HepG2 (cell line): ENCODE results near the gene TUNAR. TPM values are rescaled to one million over a fixed set of nuclear protein-coding genes. Genes with fewer than 3 reads are reported as not detected.

ENCODE experiments used
- ARNTL ChIP-seq: sonication (generic); formaldehyde crosslinking; IDR thresholded peaks from 2 replicates; pipeline ENCODE4 v1.4.0; 2020; ENCODE audit warnings: mild to moderate bottlenecking, missing genetic modification reagents
- IRF2 ChIP-seq: IDR thresholded peaks from 2 replicates; pipeline ENCODE4 v1.6.1; 2018; ENCODE audit warnings: missing genetic modification reagents, missing compliant biosample characterization
- ZIK1 ChIP-seq: sonication (generic); formaldehyde crosslinking; IDR thresholded peaks from 2 replicates; pipeline ENCODE4 v1.5.0; 2020; ENCODE audit warnings: mild to moderate bottlenecking, low read depth, missing genetic modification reagents, borderline replicate concordance
- ZNF264 ChIP-seq: sonication (generic); formaldehyde crosslinking; IDR thresholded peaks from 2 replicates; pipeline ENCODE4 v1.4.0; 2020; ENCODE audit warnings: missing genetic modification reagents
- ZNF354B ChIP-seq: sonication (generic); formaldehyde crosslinking; IDR thresholded peaks from 2 replicates; pipeline ENCODE4 v1.8.0; 2022; ENCODE audit warnings: mild to moderate bottlenecking, missing genetic modification reagents
- ZZZ3 ChIP-seq: sonication (generic); formaldehyde crosslinking; IDR thresholded peaks from 2 replicates; pipeline ENCODE4 v1.4.0; 2020; ENCODE audit warnings: missing genetic modification reagents, mild to moderate bottlenecking, borderline replicate concordance
- polyA plus RNA-seq, 8 experiments: library from polyadenylated mRNA; depleted of rRNA in 3 of 8; stranded (reverse) in 7 of 8; unstranded in 1 of 8; fragments of >200 nt; fragmentation: Illumina TruSeq in 4 of 8; extraction: Trizol in 4 of 8; gene quantifications; 2 replicates each; pipeline versions ENCODE4 v1.2.1 to v1.2.3, GENCODE V29; 2011 to 2016; ENCODE audit warnings: low read depth in 4 of 8, missing spikeins in 1 of 8, mixed read lengths in 1 of 8; ENCODE audit not compliant: insufficient read depth in 1 of 8
- total RNA-seq, 5 experiments: library from RNA; depleted of rRNA; stranded (reverse); fragments of >200 nt; fragmentation: Illumina TruSeq; extraction: Trizol; gene quantifications; 2 replicates each; pipeline ENCODE4 v1.2.3, GENCODE V29; 2016; ENCODE audit warnings: low read depth in 1 of 5
- TF ChIP-seq, protein P1 (sequence below): sonication (generic); formaldehyde crosslinking; IDR thresholded peaks from 2 replicates; pipeline ENCODE4 v1.4.0; 2020; ENCODE audit warnings: missing genetic modification reagents
- TF ChIP-seq, protein P2 (sequence below): IDR thresholded peaks from 2 replicates; pipeline ENCODE4 v1.6.1; 2016; ENCODE audit warnings: mild to moderate bottlenecking
- TF ChIP-seq, protein P3 (sequence below): IDR thresholded peaks from 2 replicates; pipeline ENCODE4 v1.6.1; 2012; ENCODE audit warnings: low read length, improper control_type of control experiment

Gene TUNAR
- total and polyA plus RNA-seq, 2 of the 13 experiments (the other 11 are each of a cell fraction or from before 2014, with no cell fraction given), result not detected

DNA sequence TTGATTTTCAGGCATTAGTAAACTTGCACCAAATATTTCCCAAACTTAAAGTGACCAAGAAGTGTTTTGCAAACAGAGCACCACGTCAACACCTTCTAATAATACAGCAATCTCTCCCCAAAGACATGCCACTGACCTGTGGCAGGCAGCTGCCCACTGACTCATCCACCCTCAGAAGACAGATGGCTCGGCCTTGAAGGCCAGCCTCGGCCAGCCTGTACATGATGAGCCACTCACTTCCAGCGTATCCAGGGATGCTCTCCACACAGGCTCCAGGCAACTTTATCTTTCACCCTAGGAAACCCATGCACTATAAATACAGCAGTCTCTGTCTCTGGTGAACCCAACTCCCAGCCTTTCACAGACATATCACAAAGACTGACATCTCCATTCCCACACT is 62.7 kb downstream of the TUNAR start (continued):
- TF ChIP-seq, protein P1, sequence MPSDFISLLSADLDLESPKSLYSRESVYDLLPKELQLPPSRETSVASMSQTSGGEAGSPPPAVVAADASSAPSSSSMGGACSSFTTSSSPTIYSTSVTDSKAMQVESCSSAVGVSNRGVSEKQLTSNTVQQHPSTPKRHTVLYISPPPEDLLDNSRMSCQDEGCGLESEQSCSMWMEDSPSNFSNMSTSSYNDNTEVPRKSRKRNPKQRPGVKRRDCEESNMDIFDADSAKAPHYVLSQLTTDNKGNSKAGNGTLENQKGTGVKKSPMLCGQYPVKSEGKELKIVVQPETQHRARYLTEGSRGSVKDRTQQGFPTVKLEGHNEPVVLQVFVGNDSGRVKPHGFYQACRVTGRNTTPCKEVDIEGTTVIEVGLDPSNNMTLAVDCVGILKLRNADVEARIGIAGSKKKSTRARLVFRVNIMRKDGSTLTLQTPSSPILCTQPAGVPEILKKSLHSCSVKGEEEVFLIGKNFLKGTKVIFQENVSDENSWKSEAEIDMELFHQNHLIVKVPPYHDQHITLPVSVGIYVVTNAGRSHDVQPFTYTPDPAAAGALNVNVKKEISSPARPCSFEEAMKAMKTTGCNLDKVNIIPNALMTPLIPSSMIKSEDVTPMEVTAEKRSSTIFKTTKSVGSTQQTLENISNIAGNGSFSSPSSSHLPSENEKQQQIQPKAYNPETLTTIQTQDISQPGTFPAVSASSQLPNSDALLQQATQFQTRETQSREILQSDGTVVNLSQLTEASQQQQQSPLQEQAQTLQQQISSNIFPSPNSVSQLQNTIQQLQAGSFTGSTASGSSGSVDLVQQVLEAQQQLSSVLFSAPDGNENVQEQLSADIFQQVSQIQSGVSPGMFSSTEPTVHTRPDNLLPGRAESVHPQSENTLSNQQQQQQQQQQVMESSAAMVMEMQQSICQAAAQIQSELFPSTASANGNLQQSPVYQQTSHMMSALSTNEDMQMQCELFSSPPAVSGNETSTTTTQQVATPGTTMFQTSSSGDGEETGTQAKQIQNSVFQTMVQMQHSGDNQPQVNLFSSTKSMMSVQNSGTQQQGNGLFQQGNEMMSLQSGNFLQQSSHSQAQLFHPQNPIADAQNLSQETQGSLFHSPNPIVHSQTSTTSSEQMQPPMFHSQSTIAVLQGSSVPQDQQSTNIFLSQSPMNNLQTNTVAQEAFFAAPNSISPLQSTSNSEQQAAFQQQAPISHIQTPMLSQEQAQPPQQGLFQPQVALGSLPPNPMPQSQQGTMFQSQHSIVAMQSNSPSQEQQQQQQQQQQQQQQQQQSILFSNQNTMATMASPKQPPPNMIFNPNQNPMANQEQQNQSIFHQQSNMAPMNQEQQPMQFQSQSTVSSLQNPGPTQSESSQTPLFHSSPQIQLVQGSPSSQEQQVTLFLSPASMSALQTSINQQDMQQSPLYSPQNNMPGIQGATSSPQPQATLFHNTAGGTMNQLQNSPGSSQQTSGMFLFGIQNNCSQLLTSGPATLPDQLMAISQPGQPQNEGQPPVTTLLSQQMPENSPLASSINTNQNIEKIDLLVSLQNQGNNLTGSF, result no peak
- TF ChIP-seq ZNF354B (CRISPR knock-in tag) (no peak), ZZZ3 (CRISPR knock-in tag) (no peak), ZNF264 (CRISPR knock-in tag) (no peak), ARNTL (CRISPR knock-in tag) (no peak), ZIK1 (CRISPR knock-in tag) (no peak), IRF2 (CRISPR knock-in tag) (no peak)
- TF ChIP-seq, protein P2, sequence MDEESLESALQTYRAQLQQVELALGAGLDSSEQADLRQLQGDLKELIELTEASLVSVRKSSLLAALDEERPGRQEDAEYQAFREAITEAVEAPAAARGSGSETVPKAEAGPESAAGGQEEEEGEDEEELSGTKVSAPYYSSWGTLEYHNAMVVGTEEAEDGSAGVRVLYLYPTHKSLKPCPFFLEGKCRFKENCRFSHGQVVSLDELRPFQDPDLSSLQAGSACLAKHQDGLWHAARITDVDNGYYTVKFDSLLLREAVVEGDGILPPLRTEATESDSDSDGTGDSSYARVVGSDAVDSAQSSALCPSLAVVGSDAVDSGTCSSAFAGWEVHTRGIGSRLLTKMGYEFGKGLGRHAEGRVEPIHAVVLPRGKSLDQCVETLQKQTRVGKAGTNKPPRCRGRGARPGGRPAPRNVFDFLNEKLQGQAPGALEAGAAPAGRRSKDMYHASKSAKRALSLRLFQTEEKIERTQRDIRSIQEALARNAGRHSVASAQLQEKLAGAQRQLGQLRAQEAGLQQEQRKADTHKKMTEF (CRISPR knock-in tag), result no peak
- TF ChIP-seq, protein P3, sequence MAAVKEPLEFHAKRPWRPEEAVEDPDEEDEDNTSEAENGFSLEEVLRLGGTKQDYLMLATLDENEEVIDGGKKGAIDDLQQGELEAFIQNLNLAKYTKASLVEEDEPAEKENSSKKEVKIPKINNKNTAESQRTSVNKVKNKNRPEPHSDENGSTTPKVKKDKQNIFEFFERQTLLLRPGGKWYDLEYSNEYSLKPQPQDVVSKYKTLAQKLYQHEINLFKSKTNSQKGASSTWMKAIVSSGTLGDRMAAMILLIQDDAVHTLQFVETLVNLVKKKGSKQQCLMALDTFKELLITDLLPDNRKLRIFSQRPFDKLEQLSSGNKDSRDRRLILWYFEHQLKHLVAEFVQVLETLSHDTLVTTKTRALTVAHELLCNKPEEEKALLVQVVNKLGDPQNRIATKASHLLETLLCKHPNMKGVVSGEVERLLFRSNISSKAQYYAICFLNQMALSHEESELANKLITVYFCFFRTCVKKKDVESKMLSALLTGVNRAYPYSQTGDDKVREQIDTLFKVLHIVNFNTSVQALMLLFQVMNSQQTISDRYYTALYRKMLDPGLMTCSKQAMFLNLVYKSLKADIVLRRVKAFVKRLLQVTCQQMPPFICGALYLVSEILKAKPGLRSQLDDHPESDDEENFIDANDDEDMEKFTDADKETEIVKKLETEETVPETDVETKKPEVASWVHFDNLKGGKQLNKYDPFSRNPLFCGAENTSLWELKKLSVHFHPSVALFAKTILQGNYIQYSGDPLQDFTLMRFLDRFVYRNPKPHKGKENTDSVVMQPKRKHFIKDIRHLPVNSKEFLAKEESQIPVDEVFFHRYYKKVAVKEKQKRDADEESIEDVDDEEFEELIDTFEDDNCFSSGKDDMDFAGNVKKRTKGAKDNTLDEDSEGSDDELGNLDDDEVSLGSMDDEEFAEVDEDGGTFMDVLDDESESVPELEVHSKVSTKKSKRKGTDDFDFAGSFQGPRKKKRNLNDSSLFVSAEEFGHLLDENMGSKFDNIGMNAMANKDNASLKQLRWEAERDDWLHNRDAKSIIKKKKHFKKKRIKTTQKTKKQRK, result no peak
- TF ChIP-seq, all 625 proteins: peak for 0
